Neuronal stem cell (in vitro differentiated cells): ENCODE measurements around the gene SDHB.
A peak's percentile ranks its signal among the peaks of the same experiment; 100 is the strongest.

Experiments used
- DNase-seq: peaks from one replicate; pipeline ENCODE4 v3.0.0-alpha.2; 2013; ENCODE audit warnings: low spot score
- H2AFZ ChIP-seq: one replicate; pipeline ENCODE4 v1.6.1; 2013; ENCODE audit warnings: mild to moderate bottlenecking, low read length, inconsistent platforms
- H2AK5ac ChIP-seq: 2 replicates; pipeline ENCODE4 v1.6.1; 2013; ENCODE audit warnings: low read depth, mild to moderate bottlenecking, inconsistent platforms, low read length, moderate library complexity, mixed read lengths
- H2BK120ac ChIP-seq: 2 replicates; pipeline ENCODE4 v1.6.1; 2013; ENCODE audit warnings: low read depth, mild to moderate bottlenecking, inconsistent platforms, low read length, moderate library complexity, mixed read lengths
- H2BK12ac ChIP-seq: one replicate; pipeline ENCODE4 v1.6.1; 2013; ENCODE audit warnings: low read length, inconsistent platforms
- H2BK15ac ChIP-seq: 2 replicates; pipeline ENCODE4 v1.6.1; 2013; ENCODE audit warnings: mild to moderate bottlenecking, low read length, inconsistent platforms, mixed read lengths
- H2BK5ac ChIP-seq: one replicate; pipeline ENCODE4 v1.6.1; 2013; ENCODE audit warnings: inconsistent platforms, mild to moderate bottlenecking, low read length, moderate library complexity
- H3K14ac ChIP-seq: one replicate; pipeline ENCODE4 v1.6.1; 2013; ENCODE audit warnings: low read length, inconsistent platforms
- H3K18ac ChIP-seq: 2 replicates; pipeline ENCODE4 v1.6.1; 2013; ENCODE audit warnings: low read length, inconsistent platforms
- H3K23ac ChIP-seq: 2 replicates; pipeline ENCODE4 v1.6.1; 2013; ENCODE audit warnings: low read depth, mild to moderate bottlenecking, mixed read lengths, low read length, inconsistent platforms; ENCODE audit not compliant: poor library complexity
- H3K27ac ChIP-seq: replicated peaks from 3 replicates; pipeline ENCODE4 v1.5.1; 2013; ENCODE audit warnings: low read length, inconsistent platforms
- H3K27me3 ChIP-seq, 3 experiments: 2 replicates each; pipeline ENCODE4 v1.6.1; 2013; ENCODE audit warnings: low read length in 3 of 3, mild to moderate bottlenecking in 2 of 3, inconsistent platforms in 1 of 3, low read depth in 1 of 3, mixed read lengths in 1 of 3, moderate library complexity in 1 of 3; ENCODE audit not compliant: control insufficient read depth in 3 of 3, insufficient read depth in 3 of 3
- H3K36me3 ChIP-seq, 2 donors: replicated peaks in 1 of 2; 2 replicates each; pipeline ENCODE4 v1.6.1; 2013; ENCODE audit warnings: low read length in 2 of 2; ENCODE audit not compliant: control insufficient read depth in 2 of 2, insufficient read depth in 2 of 2
- H3K4ac ChIP-seq: 2 replicates; pipeline ENCODE4 v1.6.1; 2013; ENCODE audit warnings: inconsistent platforms, mild to moderate bottlenecking, low read length, moderate library complexity
- H3K4me1 ChIP-seq, 2 donors: 1 replicate in 1 of 2; 2 replicates in 1 of 2; pipeline ENCODE4 v1.6.1; 2013; ENCODE audit warnings: low read length in 2 of 2, low read depth in 1 of 2; ENCODE audit not compliant: control insufficient read depth in 2 of 2, insufficient read depth in 1 of 2
- H3K4me2 ChIP-seq: one replicate; pipeline ENCODE4 v1.6.1; 2013; ENCODE audit warnings: mild to moderate bottlenecking, low read length, inconsistent platforms; ENCODE audit not compliant: insufficient read depth, poor library complexity, severe bottlenecking
- H3K4me3 ChIP-seq, 2 donors: 2 replicates each; pipeline ENCODE4 v1.5.1; 2013; ENCODE audit warnings: low read length in 2 of 2, mild to moderate bottlenecking in 2 of 2, inconsistent platforms in 1 of 2, moderate library complexity in 1 of 2
- H3K79me1 ChIP-seq: one replicate; pipeline ENCODE4 v1.6.1; 2013; ENCODE audit warnings: low read depth, mild to moderate bottlenecking, inconsistent platforms, low read length, moderate library complexity
- H3K9ac ChIP-seq: one replicate; pipeline ENCODE4 v1.6.1; 2013; ENCODE audit warnings: mild to moderate bottlenecking, low read depth, low read length, inconsistent platforms; ENCODE audit not compliant: poor library complexity
- H3K9me3 ChIP-seq, 2 donors: replicated peaks in 1 of 2; 2 replicates each; pipeline versions ENCODE3 to v1.6.1; 2013; ENCODE audit warnings: low read length in 2 of 2, mild to moderate bottlenecking in 2 of 2, inconsistent platforms in 1 of 2, low read depth in 1 of 2, mixed read lengths in 1 of 2, moderate library complexity in 1 of 2; ENCODE audit not compliant: control insufficient read depth in 2 of 2, insufficient read depth in 1 of 2
- H4K8ac ChIP-seq: one replicate; pipeline ENCODE4 v1.6.1; 2013; ENCODE audit warnings: low read depth, mild to moderate bottlenecking, inconsistent platforms, low read length, moderate library complexity
- H4K91ac ChIP-seq: one replicate; pipeline ENCODE4 v1.6.1; 2013; ENCODE audit warnings: low read length, low read depth, mild to moderate bottlenecking, inconsistent platforms; ENCODE audit not compliant: poor library complexity
- WGBS, 2 donors: extraction: QIAGEN DNeasy Blood & Tissue Kit; methylation state at CpG; one replicate each; pipeline ENCODE4 v1.1.7; 2013; ENCODE audit warnings: missing lambda C conversion rate in 2 of 2, mixed read lengths in 1 of 2; ENCODE audit not compliant: insufficient read length in 2 of 2, insufficient replicate concordance in 1 of 2; ENCODE audit errors: extremely low coverage in 2 of 2; 5-methylcytosine and 5-hydroxymethylcytosine counted together

SDHB gene

GRCh38 chr1:17027403-17027802 lies 26.4 kb downstream of the SDHB start:
- peaks cover 27 to 82% of the 10 kb centered on the region in 2 donors for H3K36me3 ChIP-seq
- no peak overlapping the region for H2AK5ac ChIP-seq
- H3K27ac ChIP-seq: no peak overlapping the region
- H2BK12ac ChIP-seq: no peak overlapping the region
- WGBS, 2 donors: no CpG with 5 or more reads among the region's 5 CpGs
- no peak overlapping the region for H2BK5ac ChIP-seq
- no peak overlapping the region for H3K14ac ChIP-seq
- no peak overlapping the region for H4K8ac ChIP-seq
- no peak overlapping the region for H3K4me3 ChIP-seq
- H4K91ac ChIP-seq: no peak overlapping the region
- H3K79me1 ChIP-seq: no peaks in the 10 kb centered on the region
- H3K27me3 ChIP-seq: no peaks in the 10 kb centered on the region
- no peak for DNase-seq
- peaks cover 0 to 8% of the 10 kb centered on the region in 2 donors for H3K4me1 ChIP-seq
- no peak overlapping the region for H3K18ac ChIP-seq
- H2BK15ac ChIP-seq: no peak overlapping the region
- no peak overlapping the region for H3K4me2 ChIP-seq
- no peak overlapping the region for H2BK120ac ChIP-seq
- no peak overlapping the region for H3K9ac ChIP-seq
- no peak overlapping the region for H3K4ac ChIP-seq
- H2AFZ ChIP-seq: no peak overlapping the region
- no peaks in the 10 kb centered on the region for H3K9me3 ChIP-seq
- H3K23ac ChIP-seq: no peak overlapping the region

- H4K8ac ChIP-seq: no peak overlapping the region
- H3K79me1 ChIP-seq: no peaks in the 10 kb centered on the region
- H2AFZ ChIP-seq: no peak overlapping the region
- H3K27me3 ChIP-seq: no peaks in the 10 kb centered on the region
- no peak overlapping the region for H3K14ac ChIP-seq
- DNase-seq: no peak
- WGBS, 2 donors: no CpG with 5 or more reads among the region's 1 CpG
- H2BK15ac ChIP-seq: no peak overlapping the region
- H3K4me2 ChIP-seq: no peak overlapping the region
- H3K36me3 ChIP-seq: peaks cover 47 to 95% of the 10 kb centered on the region in 2 donors
- no peak overlapping the region for H4K91ac ChIP-seq
- H3K4me1 ChIP-seq: peaks cover 0 to 9% of the 10 kb centered on the region in 2 donors
- no peak overlapping the region for H2BK5ac ChIP-seq
- no peak overlapping the region for H2BK120ac ChIP-seq
- H2BK12ac ChIP-seq: no peak overlapping the region
- no peak overlapping the region for H3K4me3 ChIP-seq
- H2AK5ac ChIP-seq: no peak overlapping the region
- no peak overlapping the region for H3K4ac ChIP-seq
- H3K27ac ChIP-seq: no peak overlapping the region
- no peak overlapping the region for H3K9ac ChIP-seq
- no peak overlapping the region for H3K18ac ChIP-seq
- no peaks in the 10 kb centered on the region for H3K9me3 ChIP-seq
- no peak overlapping the region for H3K23ac ChIP-seq
Observed at GRCh38 chr1:17024721-17025120, 29.1 kb downstream of the SDHB start.

GRCh38 chr1:17023573-17023972 lies 30.3 kb downstream of the SDHB start:
- H2BK120ac ChIP-seq: no peak overlapping the region
- no peak overlapping the region for H3K18ac ChIP-seq
- no peak overlapping the region for H2BK15ac ChIP-seq
- H3K27me3 ChIP-seq: no peaks in the 10 kb centered on the region
- no peak overlapping the region for H3K4me2 ChIP-seq
- no peak overlapping the region for H2AFZ ChIP-seq
- no peaks in the 10 kb centered on the region for H3K79me1 ChIP-seq
- WGBS, 2 donors: no CpG with 5 or more reads among the region's 3 CpGs
- H2BK12ac ChIP-seq: no peak overlapping the region
- H3K9ac ChIP-seq: no peak overlapping the region
- no peak overlapping the region for H2BK5ac ChIP-seq
- H3K4me3 ChIP-seq: no peak overlapping the region
- no peak for DNase-seq
- no peak overlapping the region for H3K14ac ChIP-seq
- peak overlapping the region; percentile 53 for H3K27ac ChIP-seq
- H4K91ac ChIP-seq: no peak overlapping the region
- H3K23ac ChIP-seq: no peak overlapping the region
- H2AK5ac ChIP-seq: no peak overlapping the region
- no peak overlapping the region for H3K4ac ChIP-seq
- peaks cover 0 to 9% of the 10 kb centered on the region in 2 donors for H3K4me1 ChIP-seq
- H3K36me3 ChIP-seq: peaks cover 45 to 100% of the 10 kb centered on the region in 2 donors
- no peaks in the 10 kb centered on the region for H3K9me3 ChIP-seq
- H4K8ac ChIP-seq: no peak overlapping the region

GRCh38 chr1:17023102-17023501 lies 30.7 kb downstream of the SDHB start:
- Histone ChIP-seq H3K18ac (no peak overlapping the region), H3K14ac (no peak overlapping the region), H2BK120ac (no peak overlapping the region), H3K4ac (no peak overlapping the region), H3K23ac (no peak overlapping the region), H2BK5ac (no peak overlapping the region), H3K27me3 (no peaks in the 10 kb centered on the region), H3K27ac (peak overlapping the region; percentile 53), H4K91ac (no peak overlapping the region), H3K9me3 (no peaks in the 10 kb centered on the region), H3K4me3 (no peak overlapping the region), H2BK12ac (no peak overlapping the region), H3K4me1 (peaks cover 0 to 9% of the 10 kb centered on the region in 2 donors), H3K79me1 (no peaks in the 10 kb centered on the region), H3K36me3 (peaks cover 47 to 100% of the 10 kb centered on the region in 2 donors), H2AK5ac (no peak overlapping the region), H4K8ac (no peak overlapping the region), H3K4me2 (no peak overlapping the region), H3K9ac (no peak overlapping the region), H2BK15ac (no peak overlapping the region), H2AFZ (no peak overlapping the region)
- WGBS, 2 donors: no CpG with 5 or more reads among the region's 4 CpGs
- DNase-seq: no peak
